K562 (cell line): ENCODE data around the gene NXF1. TPM values are rescaled to one million over a fixed set of nuclear protein-coding genes. Genes with fewer than 3 reads are reported as not detected.

Experiments
- AFF4 ChIP-seq: sonication (generic); formaldehyde crosslinking; IDR thresholded peaks from 2 replicates; pipeline ENCODE4 v1.8.0; 2023; ENCODE audit warnings: mild to moderate bottlenecking, missing genetic modification reagents
- CBFA2T2 ChIP-seq: fragments of 450-650 bp; conservative IDR thresholded peaks from 2 replicates; pipeline ENCODE4 v1.6.1; 2017; ENCODE audit warnings: mild to moderate bottlenecking
- CBX8 ChIP-seq: fragments of 200-600 bp; sonication (generic); IDR thresholded peaks from 2 replicates; pipeline ENCODE4 v1.6.1; 2012; ENCODE audit warnings: borderline replicate concordance, mixed run types, low read depth, mild to moderate bottlenecking, moderate library complexity, mixed read lengths, low read length, control low read depth, inconsistent platforms; ENCODE audit not compliant: poor library complexity, severe bottlenecking; ENCODE audit errors: extremely low read depth
- CHAMP1 ChIP-seq: fragments of 450-650 bp; IDR thresholded peaks from 2 replicates; pipeline ENCODE4 v1.6.1; 2016; ENCODE audit warnings: mild to moderate bottlenecking
- CSDE1 ChIP-seq, 2 experiments: fragments of 450-650 bp; IDR thresholded peaks; 2 replicates each; pipeline ENCODE4 v1.6.1; 2016; ENCODE audit warnings: mild to moderate bottlenecking in 1 of 2
- GABPB2 ChIP-seq: fragments of 250-450 bp; sonication (Bioruptor Pico); conservative IDR thresholded peaks from 2 replicates; pipeline ENCODE4 v1.5.1; 2021; ENCODE audit warnings: mild to moderate bottlenecking
- HOXB6 ChIP-seq: fragments of 250-450 bp; sonication (Bioruptor Pico); IDR thresholded peaks from 2 replicates; pipeline ENCODE4 v1.5.1; 2022; ENCODE audit warnings: mild to moderate bottlenecking, borderline replicate concordance
- MEF2A ChIP-seq: IDR thresholded peaks from 2 replicates; pipeline ENCODE4 v1.6.1; 2011; ENCODE audit warnings: low read depth, mild to moderate bottlenecking, low read length, moderate library complexity; ENCODE audit not compliant: control insufficient read depth
- MYBL2 ChIP-seq, 2 experiments: fragments of 450-650 bp in 1 of 2; sonication (generic) in 1 of 2; formaldehyde crosslinking in 1 of 2; IDR thresholded peaks; 2 replicates each; pipeline versions ENCODE4 v1.6.1 to v1.8.1; 2017 to 2022; ENCODE audit warnings: borderline replicate concordance in 1 of 2, inconsistent platforms in 1 of 2, low read depth in 1 of 2, mild to moderate bottlenecking in 1 of 2, missing genetic modification reagents in 1 of 2, moderate library complexity in 1 of 2
- PCBP2 ChIP-seq: fragments of 200-400 bp; formaldehyde crosslinking; IDR thresholded peaks from 2 replicates; pipeline ENCODE4 v1.6.1; 2018; ENCODE audit warnings: low read length, low read depth, mild to moderate bottlenecking, moderate library complexity; ENCODE audit not compliant: poor library complexity, severe bottlenecking
- RBBP5 ChIP-seq: fragments of 200-600 bp; sonication (generic); IDR thresholded peaks from 2 replicates; pipeline ENCODE4 v1.6.1; 2012; ENCODE audit warnings: borderline replicate concordance, mild to moderate bottlenecking, low read length, control low read depth, inconsistent platforms; ENCODE audit not compliant: insufficient read depth, poor library complexity, severe bottlenecking
- THAP7 ChIP-seq: fragments of 250-450 bp; sonication (Bioruptor Pico); IDR thresholded peaks from 2 replicates; pipeline ENCODE4 v1.5.0; 2021
- THRB ChIP-seq: fragments of 450-650 bp; formaldehyde crosslinking; conservative IDR thresholded peaks from 2 replicates; pipeline ENCODE4 v1.4.0; 2022; ENCODE audit warnings: mild to moderate bottlenecking, missing genetic modification characterization
- ZBTB8A ChIP-seq: fragments of 450-650 bp; IDR thresholded peaks from 2 replicates; pipeline ENCODE4 v1.6.1; 2018; ENCODE audit warnings: mild to moderate bottlenecking, moderate library complexity; ENCODE audit not compliant: partially characterized antibody
- polyA plus RNA-seq, 8 experiments: library from polyadenylated mRNA; depleted of rRNA in 4 of 8; stranded (reverse) in 5 of 8; unstranded in 3 of 8; fragments of >200 nt; fragmentation: Nextera tagmentation in 2 of 8; fragmentation: Illumina TruSeq in 1 of 8; extraction: Ambion mirVana in 2 of 8; extraction: Trizol in 1 of 8; gene quantifications; 2 replicates each; pipeline versions ENCODE4 v1.2.1 to v1.2.3, GENCODE V29; 2011 to 2014; ENCODE audit warnings: inconsistent platforms in 1 of 8, missing spikeins in 1 of 8
- total RNA-seq, 7 experiments: library from RNA; depleted of rRNA in 6 of 7; stranded (reverse); fragments of >200 nt in 6 of 7; fragmentation: Illumina TruSeq in 2 of 7; extraction: Trizol in 2 of 7; gene quantifications; 2 replicates each; pipeline versions ENCODE4 v1.2.1 to v1.2.3, GENCODE V29; 2011 to 2021; ENCODE audit warnings: low replicate concordance in 1 of 7

Gene NXF1
- total and polyA plus RNA-seq, 9 of the 15 experiments (the other 6 are each of a cell fraction or from before 2014, with no cell fraction given) = 18.1 to 98.3 (median 35.8) TPM

- no peak for TF ChIP-seq AFF4 (CRISPR knock-in tag)
- TF ChIP-seq THAP7 (CRISPR knock-in tag) = no peak
- TF ChIP-seq MYBL2 (IDR thresholded peaks at IDR 0.05; ENCODE audit: low read depth) = no peak
- no peak for TF ChIP-seq MYBL2 (CRISPR knock-in tag; IDR thresholded peaks at IDR 0.05; ENCODE audit: borderline replicate concordance)
- no peak for TF ChIP-seq GABPB2 (CRISPR knock-in tag)
- no peak for TF ChIP-seq HOXB6 (CRISPR knock-in tag)
- TF ChIP-seq ZBTB8A = no peak
- no peak for TF ChIP-seq CHAMP1
- TF ChIP-seq PCBP2 = no peak
- no peak for TF ChIP-seq CSDE1 (IDR thresholded peaks at IDR 0.05)
- no peak for TF ChIP-seq THRB
- TF ChIP-seq CBFA2T2 = peak; percentile 92
- TF ChIP-seq MEF2A = no peak
- TF ChIP-seq RBBP5 = peak; percentile 71
- no peak for TF ChIP-seq CBX8
Measured at GRCh38 chr11:62771144-62772021, 33.9 kb downstream of the NXF1 start, which contains the start of gene TAF6L (continued).
